T-helper 22 cell (primary cell): ENCODE results near the gene ABCA8.
"Not testable (repeated sequence)": the region's sequence is repeated elsewhere in the genome, so short reads cannot be mapped to it uniquely, and the experiment has no call there.

Experiments
- DNase-seq: peaks from one replicate; pipeline ENCODE4 v3.0.0-alpha.2; 2020; ENCODE audit warnings: low read depth

Gene ABCA8, protein sequence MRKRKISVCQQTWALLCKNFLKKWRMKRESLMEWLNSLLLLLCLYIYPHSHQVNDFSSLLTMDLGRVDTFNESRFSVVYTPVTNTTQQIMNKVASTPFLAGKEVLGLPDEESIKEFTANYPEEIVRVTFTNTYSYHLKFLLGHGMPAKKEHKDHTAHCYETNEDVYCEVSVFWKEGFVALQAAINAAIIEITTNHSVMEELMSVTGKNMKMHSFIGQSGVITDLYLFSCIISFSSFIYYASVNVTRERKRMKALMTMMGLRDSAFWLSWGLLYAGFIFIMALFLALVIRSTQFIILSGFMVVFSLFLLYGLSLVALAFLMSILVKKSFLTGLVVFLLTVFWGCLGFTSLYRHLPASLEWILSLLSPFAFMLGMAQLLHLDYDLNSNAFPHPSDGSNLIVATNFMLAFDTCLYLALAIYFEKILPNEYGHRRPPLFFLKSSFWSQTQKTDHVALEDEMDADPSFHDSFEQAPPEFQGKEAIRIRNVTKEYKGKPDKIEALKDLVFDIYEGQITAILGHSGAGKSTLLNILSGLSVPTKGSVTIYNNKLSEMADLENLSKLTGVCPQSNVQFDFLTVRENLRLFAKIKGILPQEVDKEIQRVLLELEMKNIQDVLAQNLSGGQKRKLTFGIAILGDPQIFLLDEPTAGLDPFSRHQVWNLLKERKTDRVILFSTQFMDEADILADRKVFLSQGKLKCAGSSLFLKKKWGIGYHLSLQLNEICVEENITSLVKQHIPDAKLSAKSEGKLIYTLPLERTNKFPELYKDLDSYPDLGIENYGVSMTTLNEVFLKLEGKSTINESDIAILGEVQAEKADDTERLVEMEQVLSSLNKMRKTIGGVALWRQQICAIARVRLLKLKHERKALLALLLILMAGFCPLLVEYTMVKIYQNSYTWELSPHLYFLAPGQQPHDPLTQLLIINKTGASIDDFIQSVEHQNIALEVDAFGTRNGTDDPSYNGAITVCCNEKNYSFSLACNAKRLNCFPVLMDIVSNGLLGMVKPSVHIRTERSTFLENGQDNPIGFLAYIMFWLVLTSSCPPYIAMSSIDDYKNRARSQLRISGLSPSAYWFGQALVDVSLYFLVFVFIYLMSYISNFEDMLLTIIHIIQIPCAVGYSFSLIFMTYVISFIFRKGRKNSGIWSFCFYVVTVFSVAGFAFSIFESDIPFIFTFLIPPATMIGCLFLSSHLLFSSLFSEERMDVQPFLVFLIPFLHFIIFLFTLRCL (N-terminal part only)

DNA sequence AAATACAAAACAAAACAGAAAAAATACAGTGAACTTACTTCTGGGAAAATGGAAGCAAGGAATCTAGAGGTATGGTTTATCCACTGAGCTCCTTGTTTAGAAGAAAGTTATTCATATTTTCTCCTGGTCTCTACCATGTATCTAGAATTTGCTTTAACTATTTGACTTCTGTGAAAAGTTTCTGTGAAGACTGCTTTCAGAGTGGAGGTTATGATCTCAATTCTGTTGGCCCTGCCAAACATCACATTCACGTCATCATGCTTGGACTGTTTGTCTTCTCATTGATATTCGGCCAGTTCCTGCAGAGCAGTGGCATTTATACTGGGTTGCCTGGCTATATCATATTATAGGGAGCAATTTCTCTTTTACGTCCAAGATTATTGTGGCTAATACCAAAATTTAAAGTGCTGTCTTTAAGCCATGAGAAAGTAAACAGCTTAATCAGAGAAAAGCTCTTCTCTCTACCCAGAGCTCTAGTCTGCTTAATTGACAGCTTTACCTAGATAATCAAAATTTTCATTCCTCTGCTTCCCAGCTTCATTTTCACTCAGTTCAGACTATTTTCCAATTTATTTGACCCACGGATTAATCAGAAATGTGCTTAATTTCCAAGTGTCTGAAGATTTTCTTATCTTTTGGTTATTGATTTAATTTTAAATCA lies at the start of gene ABCA8:
Gene ABCA8 (minus strand): TSS at position 212 of the 661 bp plus-strand sequence. CDS start 13,358 bp downstream, outside the sequence.
- no peak for DNase-seq

DNA sequence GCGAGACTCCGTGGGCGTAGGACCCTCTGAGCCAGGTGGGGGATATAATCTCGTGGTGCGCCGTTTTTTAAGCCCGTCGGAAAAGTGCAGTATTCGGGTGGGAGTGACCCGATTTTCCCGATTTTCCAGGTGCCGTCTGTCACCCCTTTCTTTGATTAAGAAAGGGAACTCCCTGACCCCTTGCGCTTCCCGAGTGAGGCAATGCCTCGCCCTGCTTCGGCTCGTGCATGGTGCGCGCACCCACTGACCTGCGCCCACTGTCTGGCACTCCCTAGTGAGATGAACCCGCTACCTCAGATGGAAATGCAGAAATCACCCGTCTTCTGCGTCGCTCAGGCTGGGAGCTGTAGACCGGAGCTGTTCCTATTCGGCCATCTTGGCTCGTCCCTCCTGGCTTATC lies 49.6 kb upstream of the ABCA8 start:
- DNase-seq, result not testable (repeated sequence)

- not testable (repeated sequence) for DNase-seq
Measured at GRCh38 chr17:68999743-69000142, 44.6 kb upstream of the ABCA8 start.

- DNase-seq, result no peak
Measured at GRCh38 chr17:68993112-68993511, 37.9 kb upstream of the ABCA8 start.

- DNase-seq, result no peak
Measured at GRCh38 chr17:68987966-68988365, 32.8 kb upstream of the ABCA8 start.

DNA sequence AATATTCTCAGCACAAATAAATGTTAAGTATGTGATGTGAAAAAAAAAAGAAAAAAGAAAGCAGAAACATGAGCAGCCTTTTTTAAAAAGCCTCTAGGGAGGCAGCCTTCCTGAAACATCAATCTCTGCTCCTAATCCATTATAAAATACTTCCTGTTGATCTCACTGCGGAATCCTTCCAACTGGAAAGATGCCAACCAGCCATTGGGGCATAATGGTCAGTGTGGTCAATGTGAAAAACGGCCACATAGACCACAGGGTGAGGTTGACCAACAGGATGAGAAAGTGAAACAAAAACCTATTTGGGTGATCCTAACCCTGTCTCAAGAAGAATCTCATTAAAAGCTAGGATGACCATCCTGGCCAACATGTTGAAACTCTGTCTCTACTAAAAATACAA lies 26.1 kb upstream of the ABCA8 start:
- DNase-seq, result no peak

GRCh38 chr17:68973098-68973846 lies 18.1 kb upstream of the ABCA8 start:
- DNase-seq, result no peak

DNA sequence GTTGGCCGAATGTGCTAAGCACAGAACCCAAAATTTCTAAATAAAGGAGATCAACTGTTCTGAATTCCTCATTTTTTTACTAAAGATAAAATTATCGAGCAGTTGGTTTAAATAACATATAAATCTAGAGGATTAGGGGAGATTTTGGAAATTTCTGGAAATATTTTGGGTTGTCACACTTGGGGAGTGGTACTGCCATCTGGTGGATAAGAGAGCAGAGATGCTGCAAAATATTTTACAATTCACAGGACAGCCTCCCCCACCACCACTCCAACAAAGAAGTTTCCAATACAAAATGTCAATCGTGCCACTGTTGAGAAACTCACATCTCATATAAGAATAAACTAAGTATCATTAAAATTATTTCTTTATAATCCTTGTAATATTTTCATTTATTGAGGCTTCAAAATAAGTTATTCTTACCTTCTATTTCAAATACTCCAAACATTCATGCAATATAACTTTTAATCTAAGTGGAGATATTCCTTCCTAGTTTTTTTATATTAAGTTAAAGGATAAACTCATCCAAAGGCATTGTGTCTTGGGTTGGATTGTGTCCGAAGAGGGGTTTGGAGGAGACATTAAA lies 17.0 kb upstream of the ABCA8 start:
- DNase-seq, result no peak

- DNase-seq, result no peak
Measured at GRCh38 chr17:68969101-68969500, 13.9 kb upstream of the ABCA8 start.

DNA sequence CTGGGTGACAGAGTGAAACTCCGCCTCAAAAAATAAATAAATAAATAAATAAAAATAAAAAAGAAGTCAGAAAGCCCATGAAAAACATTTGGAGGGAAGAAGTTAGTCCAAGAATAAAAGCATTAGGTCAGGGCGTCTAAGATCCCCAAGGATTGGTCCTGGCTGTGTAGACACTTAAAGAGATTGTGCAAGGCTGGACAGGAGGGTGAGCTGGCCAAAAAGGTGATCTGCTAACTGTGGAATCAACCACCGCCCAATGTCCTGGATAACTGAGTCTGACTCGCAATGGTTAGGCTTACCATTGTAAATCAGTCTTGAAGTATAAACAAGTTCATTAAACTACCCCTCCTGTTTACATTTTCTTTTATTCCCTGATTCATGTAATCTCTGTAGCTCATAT lies 8.8 kb upstream of the ABCA8 start:
- no peak for DNase-seq

- DNase-seq, result no peak
Measured at GRCh38 chr17:68961214-68961882, 6.2 kb upstream of the ABCA8 start.

- not testable (repeated sequence) for DNase-seq
Measured at GRCh38 chr17:68959117-68959516, 3.9 kb upstream of the ABCA8 start.

DNA sequence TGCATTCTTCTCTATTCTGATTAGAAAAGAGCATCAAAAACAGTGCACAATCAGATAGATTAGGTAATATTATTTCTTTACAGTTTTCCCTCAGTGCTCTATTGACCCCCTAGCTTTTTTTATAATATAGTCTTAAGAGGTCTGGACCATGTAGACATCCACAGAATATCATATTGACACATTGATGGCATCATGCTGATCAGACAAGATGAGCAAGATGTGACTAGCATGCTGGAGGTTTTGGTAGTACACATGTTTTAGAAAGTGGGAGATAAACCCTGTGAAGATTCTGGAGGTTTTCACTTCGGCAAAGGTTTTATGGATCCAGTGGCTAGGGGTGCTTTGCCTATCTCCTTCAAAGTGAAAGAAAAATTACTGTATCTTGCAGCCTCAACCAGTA lies 2.8 kb upstream of the ABCA8 start:
- DNase-seq, result no peak

- no peak for DNase-seq
Measured at GRCh38 chr17:68954146-68954896, 871 bp downstream of the ABCA8 start.

DNA sequence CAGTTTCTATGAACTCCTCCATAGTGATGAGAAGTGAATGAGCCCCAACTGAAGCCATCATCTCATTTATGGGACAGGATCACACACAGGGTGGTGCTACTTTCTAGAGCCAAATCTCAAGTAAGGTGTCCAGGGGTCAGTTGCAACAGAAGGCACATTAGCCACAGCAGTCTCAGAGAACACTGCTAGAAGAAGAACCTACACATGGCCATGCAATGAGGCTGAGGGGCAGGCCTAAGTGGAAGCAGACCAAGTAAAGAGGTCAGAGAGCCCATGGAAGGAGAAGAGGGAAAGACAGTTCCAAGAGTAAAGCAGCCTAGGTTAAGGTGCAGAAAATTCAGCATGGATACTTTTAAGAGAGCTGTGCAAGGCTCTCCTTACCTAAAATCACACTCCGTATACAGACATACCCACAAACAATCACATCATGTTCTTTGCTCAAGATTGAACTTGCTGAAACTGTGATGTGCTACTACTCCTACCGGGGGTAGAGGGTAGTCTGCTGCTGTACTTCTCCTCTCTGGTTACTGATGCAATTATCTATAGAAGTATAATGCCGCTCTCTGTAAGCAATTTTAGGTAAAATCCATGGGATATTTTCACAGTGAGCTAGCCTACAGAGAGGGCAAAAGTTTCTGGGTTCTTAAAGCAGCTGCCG lies 1.7 kb downstream of the ABCA8 start:
- DNase-seq, result no peak

DNA sequence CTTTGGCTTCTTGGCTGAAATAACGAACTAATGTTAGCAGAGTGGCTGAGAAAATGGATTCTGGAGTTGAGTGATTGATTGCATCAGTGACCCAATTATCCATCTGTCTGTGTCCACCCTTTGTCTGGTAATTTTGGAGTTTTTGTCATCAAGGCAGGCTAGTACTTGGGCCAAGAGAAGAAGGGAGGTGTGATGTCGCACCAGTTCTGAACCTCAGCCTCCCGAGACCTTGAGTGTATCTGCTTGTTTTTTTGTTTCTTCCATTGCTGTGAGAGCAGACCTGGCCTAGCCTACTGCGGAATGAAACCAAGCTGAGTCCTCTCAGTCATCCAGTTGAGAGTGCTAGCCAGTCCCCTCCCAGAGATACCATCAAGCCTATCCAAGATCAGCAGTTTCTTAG lies 4.5 kb downstream of the ABCA8 start:
- no peak for DNase-seq

DNA sequence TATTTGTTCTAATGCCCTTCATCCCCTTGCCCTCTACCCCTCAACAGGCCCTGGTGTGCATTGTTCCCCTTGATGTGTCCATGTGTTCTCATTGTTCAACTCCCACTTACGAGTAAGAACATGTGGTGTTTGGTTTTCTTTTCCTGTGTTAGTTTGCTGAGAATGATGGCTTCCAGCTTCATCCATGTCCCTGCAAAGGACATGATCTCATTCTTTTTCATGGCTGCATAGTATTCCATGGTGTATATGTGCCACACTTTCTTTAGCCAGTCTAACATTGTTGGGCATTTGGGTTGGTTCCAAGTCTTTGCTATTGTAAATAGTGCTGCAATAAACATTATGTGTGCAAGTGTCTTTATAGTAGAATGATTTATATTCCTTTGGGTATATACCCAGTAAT lies 7.3 kb downstream of the ABCA8 start:
- not testable (repeated sequence) for DNase-seq

- DNase-seq, result no peak
Measured at GRCh38 chr17:68944435-68945035, 10.7 kb downstream of the ABCA8 start.
